Nephron (organoid): ENCODE results near the gene CLEC3B.

Experiments
- H3K27ac Mint-ChIP-seq, 3 experiments: 2 replicates each; pipeline ENCODE4 v1.8.0; 2020; ENCODE audit warnings: mixed read lengths in 3 of 3, mild to moderate bottlenecking in 2 of 3, moderate library complexity in 1 of 3
- H3K27me3 Mint-ChIP-seq: 2 replicates; pipeline ENCODE4 v1.8.0; 2021; ENCODE audit warnings: low read depth, mild to moderate bottlenecking, moderate library complexity, mixed read lengths
- H3K36me3 Mint-ChIP-seq: 2 replicates; pipeline ENCODE4 v1.8.0; 2020; ENCODE audit warnings: low read depth, mixed read lengths
- H3K4me1 Mint-ChIP-seq: 2 replicates; pipeline ENCODE4 v1.8.0; 2020; ENCODE audit warnings: mixed read lengths
- H3K4me3 Mint-ChIP-seq, 3 experiments: 2 replicates each; pipeline ENCODE4 v1.8.0; 2020; ENCODE audit warnings: mild to moderate bottlenecking in 3 of 3, mixed read lengths in 3 of 3, moderate library complexity in 2 of 3
- H3K9me3 Mint-ChIP-seq: 2 replicates; pipeline ENCODE4 v1.8.0; 2020; ENCODE audit warnings: mixed read lengths
- CTCF ChIP-seq, 3 experiments: fragments of 200-600 bp; sonication (generic); IDR thresholded peaks; one replicate each; pipeline ENCODE4 v1.5.0; 2021; ENCODE audit warnings: antibody characterized with exemption in 3 of 3; ENCODE audit not compliant: unreplicated experiment in 3 of 3

Gene CLEC3B

GRCh38 chr3:45078910-45079522, 52.9 kb downstream of the CLEC3B start:
- peak in 1 of 3 experiments; percentile 21 for TF ChIP-seq CTCF (IDR thresholded peaks at IDR 0.05; ENCODE audit: unreplicated experiment in 3 of 3)
- Mint-ChIP-seq H3K36me3 (no peaks in the 10 kb centered on the region), H3K27ac (no peak overlapping the region), H3K4me3 (no peak overlapping the region), H3K27me3 (no peaks in the 10 kb centered on the region), H3K4me1 (peaks cover 10% of the 10 kb centered on the region), H3K9me3 (no peaks in the 10 kb centered on the region)

- no peaks in the 10 kb centered on the region for H3K27me3 Mint-ChIP-seq
Observed at GRCh38 chr3:45079715-45080114, 53.6 kb downstream of the CLEC3B start.

GRCh38 chr3:45080824-45081223, 54.7 kb downstream of the CLEC3B start:
- no peak overlapping the region for H3K27ac Mint-ChIP-seq
- no peak for TF ChIP-seq CTCF (IDR thresholded peaks at IDR 0.05; ENCODE audit: unreplicated experiment in 3 of 3)
- H3K4me1 Mint-ChIP-seq = peaks cover 10% of the 10 kb centered on the region
- H3K27me3 Mint-ChIP-seq = no peaks in the 10 kb centered on the region
- no peak overlapping the region for H3K4me3 Mint-ChIP-seq
- no peaks in the 10 kb centered on the region for H3K9me3 Mint-ChIP-seq
- no peaks in the 10 kb centered on the region for H3K36me3 Mint-ChIP-seq

More at GRCh38 chr3:45079715-45080114, 53.6 kb downstream of the CLEC3B start:
- Mint-ChIP-seq H3K4me1 (peaks cover 10% of the 10 kb centered on the region), H3K36me3 (no peaks in the 10 kb centered on the region), H3K27ac (no peak overlapping the region), H3K4me3 (no peak overlapping the region), H3K9me3 (no peaks in the 10 kb centered on the region)
- no peak for TF ChIP-seq CTCF (IDR thresholded peaks at IDR 0.05; ENCODE audit: unreplicated experiment in 3 of 3)

GRCh38 chr3:45081506-45082141, 55.5 kb downstream of the CLEC3B start:
- Mint-ChIP-seq H3K36me3 (no peaks in the 10 kb centered on the region), H3K27me3 (no peaks in the 10 kb centered on the region), H3K9me3 (no peaks in the 10 kb centered on the region), H3K27ac (peak overlapping the region in 1 of 3 experiments; percentile 67), H3K4me1 (peaks cover 10% of the 10 kb centered on the region), H3K4me3 (no peak overlapping the region)
- no peak for TF ChIP-seq CTCF (IDR thresholded peaks at IDR 0.05; ENCODE audit: unreplicated experiment in 3 of 3)

GRCh38 chr3:45082142-45082538, 56.0 kb downstream of the CLEC3B start:
- no peak for TF ChIP-seq CTCF (IDR thresholded peaks at IDR 0.05; ENCODE audit: unreplicated experiment in 3 of 3)
- no peaks in the 10 kb centered on the region for H3K36me3 Mint-ChIP-seq
- H3K27ac Mint-ChIP-seq = peak overlapping the region in 1 of 3 experiments; percentile 67
- no peak overlapping the region for H3K4me3 Mint-ChIP-seq
- peaks cover 10% of the 10 kb centered on the region for H3K4me1 Mint-ChIP-seq
- H3K9me3 Mint-ChIP-seq = no peaks in the 10 kb centered on the region
- H3K27me3 Mint-ChIP-seq = peaks cover 2% of the 10 kb centered on the region

GRCh38 chr3:45083023-45083422, 56.9 kb downstream of the CLEC3B start:
- H3K4me3 Mint-ChIP-seq = no peak overlapping the region
- peaks cover 10% of the 10 kb centered on the region for H3K4me1 Mint-ChIP-seq
- no peak for TF ChIP-seq CTCF (IDR thresholded peaks at IDR 0.05; ENCODE audit: unreplicated experiment in 3 of 3)
- H3K36me3 Mint-ChIP-seq = no peaks in the 10 kb centered on the region
- no peak overlapping the region for H3K27ac Mint-ChIP-seq
- H3K27me3 Mint-ChIP-seq = peaks cover 5% of the 10 kb centered on the region
- H3K9me3 Mint-ChIP-seq = no peaks in the 10 kb centered on the region
